Natural killer cell (primary cell): ENCODE data around the gene RERE. TPM values are rescaled to one million over a fixed set of nuclear protein-coding genes. Genes with fewer than 3 reads are reported as not detected.

Source experiments
- ATAC-seq, 3 donors: fragments of 150-1000 bp in 2 of 3; fragments of 200-7000 bp in 1 of 3; cut with Tn5 transposase; 1 replicate in 1 of 3; 2 replicates in 2 of 3; pipeline ENCODE4 v1.10.0; 2021; ENCODE audit warnings: mild to moderate bottlenecking in 2 of 3, moderate library complexity in 2 of 3
- DNase-seq, 2 donors: peaks; one replicate each; pipeline versions ENCODE4 v3.0.0 to v3.0.0-alpha.2; 2013 to 2021; ENCODE audit warnings: mixed read lengths in 1 of 2
- H3K27ac ChIP-seq: one replicate; pipeline ENCODE4 v1.5.1; 2013; ENCODE audit warnings: mild to moderate bottlenecking, low read length
- H3K27me3 ChIP-seq: one replicate; pipeline ENCODE4 v1.6.1; 2013; ENCODE audit warnings: low read length; ENCODE audit not compliant: control insufficient read depth, insufficient read depth
- H3K36me3 ChIP-seq: one replicate; pipeline ENCODE4 v1.6.1; 2013; ENCODE audit warnings: low read length; ENCODE audit not compliant: control insufficient read depth, insufficient read depth
- H3K4me1 ChIP-seq: one replicate; pipeline ENCODE4 v1.6.1; 2013; ENCODE audit warnings: low read length; ENCODE audit not compliant: control insufficient read depth, insufficient read depth
- H3K4me3 ChIP-seq: one replicate; pipeline ENCODE4 v1.5.1; 2013; ENCODE audit warnings: low read length
- H3K9me3 ChIP-seq: one replicate; pipeline ENCODE4 v1.6.1; 2013; ENCODE audit warnings: low read length; ENCODE audit not compliant: control insufficient read depth, insufficient read depth
- H3K27ac Mint-ChIP-seq, 2 donors: one replicate each; pipeline ENCODE4 v1.8.0; 2022; ENCODE audit warnings: mild to moderate bottlenecking in 2 of 2, mixed read lengths in 2 of 2, moderate library complexity in 1 of 2
- H3K27me3 Mint-ChIP-seq, 2 donors: one replicate each; pipeline ENCODE4 v1.8.0; 2022; ENCODE audit warnings: low read depth in 2 of 2, mixed read lengths in 2 of 2
- H3K36me3 Mint-ChIP-seq: one replicate; pipeline ENCODE4 v1.8.0; 2022; ENCODE audit warnings: mixed read lengths
- H3K4me1 Mint-ChIP-seq, 2 donors: one replicate each; pipeline ENCODE4 v1.8.0; 2022; ENCODE audit warnings: mixed read lengths in 2 of 2
- H3K4me3 Mint-ChIP-seq: one replicate; pipeline ENCODE4 v1.8.0; 2022; ENCODE audit warnings: mild to moderate bottlenecking, moderate library complexity, mixed read lengths
- H3K9me3 Mint-ChIP-seq, 2 donors: one replicate each; pipeline ENCODE4 v1.8.0; 2022; ENCODE audit warnings: mixed read lengths in 2 of 2
- WGBS: methylation state at CpG from one replicate; pipeline ENCODE4 v1.1.7; 2013; ENCODE audit warnings: missing lambda C conversion rate; ENCODE audit not compliant: insufficient coverage; 5-methylcytosine and 5-hydroxymethylcytosine counted together
- intact Hi-C: fragments of 100-400 bp; cut with micrococcal nuclease; formaldehyde crosslinking; loops from one replicate; pipeline ENCODE4 v1.14.2; 2022
- total RNA-seq, 4 donors: library from RNA; stranded (reverse); fragments of 120-200 nt in 1 of 4; gene quantifications; one replicate each; pipeline versions ENCODE4 v1.2.3 to v1.2.4, GENCODE V29; 2013 to 2022
- TF ChIP-seq, protein P1 (sequence below): fragments of 200-600 bp; IDR thresholded peaks from one replicate; pipeline ENCODE4 v1.8.0; 2022; ENCODE audit warnings: antibody characterized with exemption

RERE gene
- total RNA-seq, 3 donors from 2014 or later (not counting 1 experiment from before 2014, with no cell fraction given) = 67.7 to 76.0 (median 73.0) TPM

GRCh38 chr1:8723010-8723409 lies 94.4 kb downstream of the RERE start:
- Mint-ChIP-seq H3K27me3 (no peaks in the 10 kb centered on the region), H3K4me3 (no peak overlapping the region), H3K27ac (peak overlapping the region in 1 of 2 donors; percentile 59), H3K36me3 (no peaks in the 10 kb centered on the region), H3K9me3 (no peaks in the 10 kb centered on the region), H3K4me1 (peaks cover 10 to 32% of the 10 kb centered on the region in 2 donors)
- ATAC-seq = no peak
- WGBS = no CpG with 5 or more reads among the region's 2 CpGs
- TF ChIP-seq, protein P1, sequence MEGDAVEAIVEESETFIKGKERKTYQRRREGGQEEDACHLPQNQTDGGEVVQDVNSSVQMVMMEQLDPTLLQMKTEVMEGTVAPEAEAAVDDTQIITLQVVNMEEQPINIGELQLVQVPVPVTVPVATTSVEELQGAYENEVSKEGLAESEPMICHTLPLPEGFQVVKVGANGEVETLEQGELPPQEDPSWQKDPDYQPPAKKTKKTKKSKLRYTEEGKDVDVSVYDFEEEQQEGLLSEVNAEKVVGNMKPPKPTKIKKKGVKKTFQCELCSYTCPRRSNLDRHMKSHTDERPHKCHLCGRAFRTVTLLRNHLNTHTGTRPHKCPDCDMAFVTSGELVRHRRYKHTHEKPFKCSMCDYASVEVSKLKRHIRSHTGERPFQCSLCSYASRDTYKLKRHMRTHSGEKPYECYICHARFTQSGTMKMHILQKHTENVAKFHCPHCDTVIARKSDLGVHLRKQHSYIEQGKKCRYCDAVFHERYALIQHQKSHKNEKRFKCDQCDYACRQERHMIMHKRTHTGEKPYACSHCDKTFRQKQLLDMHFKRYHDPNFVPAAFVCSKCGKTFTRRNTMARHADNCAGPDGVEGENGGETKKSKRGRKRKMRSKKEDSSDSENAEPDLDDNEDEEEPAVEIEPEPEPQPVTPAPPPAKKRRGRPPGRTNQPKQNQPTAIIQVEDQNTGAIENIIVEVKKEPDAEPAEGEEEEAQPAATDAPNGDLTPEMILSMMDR = no peak
- no peaks in the 10 kb centered on the region for H3K36me3 ChIP-seq
- H3K9me3 ChIP-seq = no peaks in the 10 kb centered on the region
- H3K4me1 ChIP-seq = peaks cover 3% of the 10 kb centered on the region
- intact Hi-C loops = no loop called here
- H3K4me3 ChIP-seq = no peak overlapping the region
- no peaks in the 10 kb centered on the region for H3K27me3 ChIP-seq
- no peak for DNase-seq
- H3K27ac ChIP-seq = no peak overlapping the region

DNA sequence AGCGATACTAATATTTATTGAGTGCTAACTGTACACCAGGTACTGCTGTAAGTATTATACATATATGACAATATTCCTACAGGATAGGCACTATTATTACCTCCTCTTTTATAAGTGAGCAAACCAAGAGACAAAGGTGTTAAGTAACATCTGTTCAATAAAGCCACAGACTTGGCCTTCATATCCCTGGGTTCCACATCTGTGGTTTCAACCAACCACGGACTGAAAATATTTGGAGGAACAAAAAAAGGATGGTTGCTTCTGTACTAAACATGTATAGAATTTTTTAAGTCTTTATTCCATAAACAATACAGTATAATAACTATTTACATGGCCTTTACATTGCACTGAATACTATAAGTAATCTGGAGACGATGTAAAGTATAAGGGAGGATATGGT lies 95.1 kb downstream of the RERE start:
- DNase-seq (no peak), ATAC-seq (no peak)
- H3K27me3 ChIP-seq = no peaks in the 10 kb centered on the region
- H3K9me3 ChIP-seq = no peaks in the 10 kb centered on the region
- 83% methylated on average over 1 of the region's 3 CpGs for WGBS
- H3K4me1 ChIP-seq = no peaks in the 10 kb centered on the region
- Mint-ChIP-seq H3K4me3 (no peak overlapping the region), H3K9me3 (no peaks in the 10 kb centered on the region), H3K27ac (no peak overlapping the region), H3K4me1 (peaks cover 8 to 32% of the 10 kb centered on the region in 2 donors), H3K27me3 (no peaks in the 10 kb centered on the region), H3K36me3 (no peaks in the 10 kb centered on the region)
- no peaks in the 10 kb centered on the region for H3K36me3 ChIP-seq
- TF ChIP-seq, protein P1 = no peak
- H3K27ac ChIP-seq = no peak overlapping the region
- intact Hi-C loops = no loop called here
- no peak overlapping the region for H3K4me3 ChIP-seq

DNA sequence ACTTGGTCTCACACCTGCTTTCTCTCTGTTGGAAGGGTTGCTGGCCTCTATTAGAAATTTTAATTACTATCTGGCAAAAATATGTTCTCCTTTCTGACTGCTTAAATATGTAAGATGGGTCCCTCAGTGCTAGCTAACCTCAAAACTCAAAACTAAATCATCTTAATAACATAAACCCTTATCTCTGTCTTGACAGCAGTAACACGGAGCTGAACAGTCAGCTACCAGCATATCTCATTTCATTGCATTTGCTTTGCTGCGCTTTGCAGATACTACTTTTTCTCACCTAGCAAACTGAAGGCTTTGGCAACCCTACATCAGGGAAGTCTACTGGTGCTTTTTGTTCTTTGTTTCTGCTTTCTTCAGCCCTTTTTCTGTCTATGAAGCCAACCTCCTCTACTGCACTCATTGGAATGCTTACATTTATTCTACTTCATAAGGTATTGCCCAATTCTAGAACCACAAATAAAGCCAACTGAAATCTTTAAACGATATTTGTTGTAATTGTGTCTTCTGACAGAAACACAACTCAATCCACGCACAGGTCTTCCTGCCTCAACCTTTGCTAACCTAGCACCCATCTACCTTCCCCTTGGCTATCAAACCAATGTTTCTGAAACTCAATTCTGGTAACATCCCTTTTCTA lies 95.6 kb downstream of the RERE start:
- Mint-ChIP-seq H3K27ac (no peak overlapping the region), H3K4me1 (peaks cover 8 to 31% of the 10 kb centered on the region in 2 donors), H3K27me3 (no peaks in the 10 kb centered on the region), H3K4me3 (no peak overlapping the region), H3K36me3 (no peaks in the 10 kb centered on the region), H3K9me3 (no peaks in the 10 kb centered on the region)
- intact Hi-C loops = no loop called here
- H3K27me3 ChIP-seq = no peaks in the 10 kb centered on the region
- TF ChIP-seq, protein P1 = no peak
- DNase-seq = no peak
- H3K4me3 ChIP-seq = no peak overlapping the region
- no peaks in the 10 kb centered on the region for H3K9me3 ChIP-seq
- no peak overlapping the region for H3K27ac ChIP-seq
- no peak for ATAC-seq
- H3K36me3 ChIP-seq = no peaks in the 10 kb centered on the region
- 91% methylated on average over 4 of the region's 4 CpGs for WGBS
- no peaks in the 10 kb centered on the region for H3K4me1 ChIP-seq

- Mint-ChIP-seq H3K27me3 (no peaks in the 10 kb centered on the region), H3K4me3 (no peak overlapping the region), H3K36me3 (no peaks in the 10 kb centered on the region), H3K9me3 (no peaks in the 10 kb centered on the region), H3K27ac (no peak overlapping the region), H3K4me1 (peaks cover 8 to 24% of the 10 kb centered on the region in 2 donors)
- H3K36me3 ChIP-seq = no peaks in the 10 kb centered on the region
- H3K27ac ChIP-seq = no peak overlapping the region
- WGBS = 93% methylated on average over 8 of the region's 8 CpGs
- TF ChIP-seq, protein P1 = no peak
- H3K4me1 ChIP-seq = no peaks in the 10 kb centered on the region
- no peaks in the 10 kb centered on the region for H3K9me3 ChIP-seq
- no peak for DNase-seq
- no peaks in the 10 kb centered on the region for H3K27me3 ChIP-seq
- no peak overlapping the region for H3K4me3 ChIP-seq
- intact Hi-C loops = no loop called here
- no peak for ATAC-seq
Measured at GRCh38 chr1:8720347-8720746, 97.1 kb downstream of the RERE start.
